ENCODE data around the gene MAOA.

MAOA gene

GRCh38 chrX:43676971-43677572 is 21.0 kb downstream of the MAOA start:
- CTCF ChIA-PET = interaction anchor here (0.6 kb wide), 1 partner anchor 395 kb away, joined by 3 read pairs; no protein-coding TSS in a partner anchor
- no peak for TF ChIP-seq CTCF (conservative IDR thresholded peaks at IDR 0.05; ENCODE audit: low read depth)
- DNase-seq (ENCODE audit: low spot score) = no peak
- no peak overlapping the region for H3K27ac ChIP-seq
- POLR2A ChIA-PET (ENCODE audit: low non-redundant PET) = no interaction called here

GRCh38 chrX:43677993-43678392 is 21.9 kb downstream of the MAOA start:
- no peak overlapping the region for H3K27ac ChIP-seq
- no peak for DNase-seq (ENCODE audit: low spot score)
- ChIA-PET POLR2A (ENCODE audit: low non-redundant PET) (no interaction called here), CTCF (no interaction called here)
- TF ChIP-seq CTCF (conservative IDR thresholded peaks at IDR 0.05; ENCODE audit: low read depth) = no peak

GRCh38 chrX:43679058-43679457 is 23.0 kb downstream of the MAOA start:
- CTCF ChIA-PET = no interaction called here
- TF ChIP-seq CTCF (conservative IDR thresholded peaks at IDR 0.05; ENCODE audit: low read depth) = no peak

GRCh38 chrX:43679778-43680177 is 23.7 kb downstream of the MAOA start:
- ChIA-PET CTCF (interaction anchor here (0.6 kb wide), 1 partner anchor 736 kb away, joined by 3 read pairs; no protein-coding TSS in a partner anchor), POLR2A (ENCODE audit: low non-redundant PET) (no interaction called here)
- no peak for TF ChIP-seq CTCF (conservative IDR thresholded peaks at IDR 0.05; ENCODE audit: low read depth)
- DNase-seq (ENCODE audit: low spot score) = no peak
- no peak overlapping the region for H3K27ac ChIP-seq

More at GRCh38 chrX:43679058-43679457, 23.0 kb downstream of the MAOA start:
- POLR2A ChIA-PET (ENCODE audit: low non-redundant PET) = no interaction called here
- DNase-seq (ENCODE audit: low spot score) = no peak
- no peak overlapping the region for H3K27ac ChIP-seq

- POLR2A ChIA-PET (ENCODE audit: low non-redundant PET) = no interaction called here
- DNase-seq (ENCODE audit: low spot score) = no peak
- H3K27ac ChIP-seq = no peak overlapping the region
Measured at GRCh38 chrX:43682726-43683125, 26.6 kb downstream of the MAOA start.

GRCh38 chrX:43685221-43685620 is 29.1 kb downstream of the MAOA start:
- DNase-seq (ENCODE audit: low spot score) = no peak
- POLR2A ChIA-PET (ENCODE audit: low non-redundant PET) = no interaction called here
- no peak overlapping the region for H3K27ac ChIP-seq
- TF ChIP-seq CTCF (conservative IDR thresholded peaks at IDR 0.05; ENCODE audit: low read depth) = no peak
- CTCF ChIA-PET = no interaction called here

More at GRCh38 chrX:43682726-43683125, 26.6 kb downstream of the MAOA start:
- CTCF ChIA-PET = no interaction called here
- TF ChIP-seq CTCF (conservative IDR thresholded peaks at IDR 0.05; ENCODE audit: low read depth) = no peak

All from RWPE1 (cell line).